Suprapubic skin (tissue), 4 donors: ENCODE data around the gene ARL5A. TPM values are rescaled to one million over a fixed set of nuclear protein-coding genes. Genes with fewer than 3 reads are reported as not detected.

Experiments used
- DNase-seq, 2 donors: peaks; one replicate each; pipeline ENCODE4 v3.0.0-alpha.2; 2019; ENCODE audit warnings: low spot score in 2 of 2
- H3K27ac ChIP-seq: fragments of 200-600 bp; sonication (generic); one replicate; pipeline ENCODE4 v1.5.1; 2019
- H3K27me3 ChIP-seq: fragments of 200-600 bp; sonication (generic); one replicate; pipeline ENCODE4 v1.5.1; 2019
- H3K36me3 ChIP-seq: fragments of 200-600 bp; sonication (generic); one replicate; pipeline ENCODE4 v1.5.1; 2019
- H3K4me1 ChIP-seq: fragments of 200-600 bp; sonication (generic); one replicate; pipeline ENCODE4 v1.5.1; 2019
- H3K4me3 ChIP-seq: fragments of 200-600 bp; sonication (generic); one replicate; pipeline ENCODE4 v1.5.1; 2019; ENCODE audit warnings: mild to moderate bottlenecking
- H3K9me3 ChIP-seq: fragments of 200-600 bp; sonication (generic); one replicate; pipeline ENCODE4 v1.5.1; 2019
- EP300 ChIP-seq: sonication (generic); formaldehyde crosslinking; IDR thresholded peaks from one replicate; pipeline ENCODE4 v1.6.1; 2017; ENCODE audit warnings: antibody characterized with exemption
- POLR2A ChIP-seq, 2 donors: fragments of 450-650 bp; IDR thresholded peaks; one replicate each; pipeline ENCODE4 v1.6.1; 2017; ENCODE audit warnings: antibody characterized with exemption in 2 of 2, mild to moderate bottlenecking in 2 of 2, moderate library complexity in 2 of 2
- POLR2AphosphoS5 ChIP-seq, 3 donors: sonication (generic); formaldehyde crosslinking; IDR thresholded peaks; one replicate each; pipeline ENCODE4 v1.6.1; 2017; ENCODE audit warnings: antibody characterized with exemption in 3 of 3
- WGBS: methylation state at CpG from one replicate; pipeline ENCODE4 v1.1.5; 2018; 5-methylcytosine and 5-hydroxymethylcytosine counted together
- total RNA-seq, 4 donors: library from RNA; depleted of rRNA; stranded (reverse); fragments of >200 nt; gene quantifications; one replicate each; pipeline ENCODE4 v1.1.0, GENCODE V29; 2016
- TF ChIP-seq, protein P1 (sequence below), 2 donors: fragments of 200-600 bp in 1 of 2; fragments of 450-650 bp in 1 of 2; sonication (generic) in 1 of 2; IDR thresholded peaks; one replicate each; pipeline ENCODE4 v1.5.1; 2016 to 2019; ENCODE audit warnings: antibody characterized with exemption in 2 of 2, mild to moderate bottlenecking in 1 of 2, moderate library complexity in 1 of 2

Gene ARL5A
- total RNA-seq, 4 donors from 2014 or later: 76.7 to 124 (median 94.5) TPM

- Histone ChIP-seq H3K36me3 (no peaks in the 10 kb centered on the region), H3K4me1 (peaks cover 2% of the 10 kb centered on the region), H3K27ac (no peak overlapping the region), H3K4me3 (no peak overlapping the region), H3K9me3 (no peaks in the 10 kb centered on the region), H3K27me3 (no peaks in the 10 kb centered on the region)
- TF ChIP-seq POLR2AphosphoS5 (IDR thresholded peaks at IDR 0.05): no peak
- TF ChIP-seq, protein P1, sequence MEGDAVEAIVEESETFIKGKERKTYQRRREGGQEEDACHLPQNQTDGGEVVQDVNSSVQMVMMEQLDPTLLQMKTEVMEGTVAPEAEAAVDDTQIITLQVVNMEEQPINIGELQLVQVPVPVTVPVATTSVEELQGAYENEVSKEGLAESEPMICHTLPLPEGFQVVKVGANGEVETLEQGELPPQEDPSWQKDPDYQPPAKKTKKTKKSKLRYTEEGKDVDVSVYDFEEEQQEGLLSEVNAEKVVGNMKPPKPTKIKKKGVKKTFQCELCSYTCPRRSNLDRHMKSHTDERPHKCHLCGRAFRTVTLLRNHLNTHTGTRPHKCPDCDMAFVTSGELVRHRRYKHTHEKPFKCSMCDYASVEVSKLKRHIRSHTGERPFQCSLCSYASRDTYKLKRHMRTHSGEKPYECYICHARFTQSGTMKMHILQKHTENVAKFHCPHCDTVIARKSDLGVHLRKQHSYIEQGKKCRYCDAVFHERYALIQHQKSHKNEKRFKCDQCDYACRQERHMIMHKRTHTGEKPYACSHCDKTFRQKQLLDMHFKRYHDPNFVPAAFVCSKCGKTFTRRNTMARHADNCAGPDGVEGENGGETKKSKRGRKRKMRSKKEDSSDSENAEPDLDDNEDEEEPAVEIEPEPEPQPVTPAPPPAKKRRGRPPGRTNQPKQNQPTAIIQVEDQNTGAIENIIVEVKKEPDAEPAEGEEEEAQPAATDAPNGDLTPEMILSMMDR (IDR thresholded peaks at IDR 0.05): no peak
- no peak for TF ChIP-seq EP300
- no peak for TF ChIP-seq POLR2A (IDR thresholded peaks at IDR 0.05)
- DNase-seq: no peak
- WGBS: 93% methylated on average over 3 of the region's 3 CpGs
Observed at GRCh38 chr2:151833984-151834383, 5.8 kb upstream of the ARL5A start.

- 75% methylated on average over 2 of the region's 2 CpGs for WGBS
- H3K4me3 ChIP-seq: no peak overlapping the region
Observed at GRCh38 chr2:151830961-151831360, 2.7 kb upstream of the ARL5A start.

GRCh38 chr2:151828890-151829324, 686 bp upstream of the ARL5A start:
- peak overlapping the region; percentile 93 for H3K27ac ChIP-seq
- DNase-seq: no peak
- peaks cover 38% of the 10 kb centered on the region for H3K4me1 ChIP-seq
- no peaks in the 10 kb centered on the region for H3K9me3 ChIP-seq
- peak overlapping the region; percentile 83 for H3K4me3 ChIP-seq
- TF ChIP-seq EP300 (no peak), POLR2AphosphoS5 (IDR thresholded peaks at IDR 0.05) (no peak), POLR2A (IDR thresholded peaks at IDR 0.05) (no peak)
- TF ChIP-seq, protein P1 (IDR thresholded peaks at IDR 0.05): no peak
- H3K36me3 ChIP-seq: no peaks in the 10 kb centered on the region
- H3K27me3 ChIP-seq: no peaks in the 10 kb centered on the region
- WGBS: 83% methylated on average over 5 of the region's 5 CpGs

More at GRCh38 chr2:151830961-151831360, 2.7 kb upstream of the ARL5A start:
- TF ChIP-seq POLR2A (IDR thresholded peaks at IDR 0.05) (no peak), POLR2AphosphoS5 (IDR thresholded peaks at IDR 0.05) (no peak), EP300 (no peak)
- TF ChIP-seq, protein P1 (IDR thresholded peaks at IDR 0.05): no peak
- Histone ChIP-seq H3K4me1 (peaks cover 18% of the 10 kb centered on the region), H3K27ac (no peak overlapping the region), H3K36me3 (no peaks in the 10 kb centered on the region), H3K9me3 (no peaks in the 10 kb centered on the region), H3K27me3 (no peaks in the 10 kb centered on the region)
- DNase-seq: no peak

- DNase-seq: peak in 1 of 2 donors; percentile 82
- whole genome bisulfite sequencing: under 1% methylated on average over 35 of the region's 38 CpGs
- Histone ChIP-seq H3K36me3 (no peaks in the 10 kb centered on the region), H3K4me3 (peak overlapping the region; percentile 83), H3K9me3 (no peaks in the 10 kb centered on the region), H3K27me3 (no peaks in the 10 kb centered on the region), H3K27ac (peak overlapping the region; percentile 93), H3K4me1 (peaks cover 46% of the 10 kb centered on the region)
- TF ChIP-seq EP300 (no peak), POLR2AphosphoS5 (IDR thresholded peaks at IDR 0.05) (no peak), POLR2A (IDR thresholded peaks at IDR 0.05) (no peak)
- TF ChIP-seq, protein P1 (IDR thresholded peaks at IDR 0.05): no peak
Observed at GRCh38 chr2:151827564-151828142, 568 bp downstream of the ARL5A start.

GRCh38 chr2:151826737-151827157, 1.5 kb downstream of the ARL5A start:
- no peak overlapping the region for H3K27ac ChIP-seq
- H3K36me3 ChIP-seq: no peaks in the 10 kb centered on the region
- no peaks in the 10 kb centered on the region for H3K27me3 ChIP-seq
- H3K4me3 ChIP-seq: peak overlapping the region; percentile 83
- TF ChIP-seq EP300: no peak
- TF ChIP-seq POLR2AphosphoS5 (IDR thresholded peaks at IDR 0.05): no peak
- TF ChIP-seq, protein P1 (IDR thresholded peaks at IDR 0.05): no peak
- TF ChIP-seq POLR2A (IDR thresholded peaks at IDR 0.05): no peak
- no peak for DNase-seq
- H3K9me3 ChIP-seq: no peaks in the 10 kb centered on the region
- WGBS: 25% methylated on average over 6 of the region's 6 CpGs
- H3K4me1 ChIP-seq: peaks cover 46% of the 10 kb centered on the region
